Measurements from ENCODE around the gene CD300H.

GRCh38 chr17:74542166-74542565 lies 25.1 kb downstream of the CD300H start:
- TF ChIP-seq CTCF (IDR thresholded peaks at IDR 0.05) (no peak), POLR2A (IDR thresholded peaks at IDR 0.05) (no peak)
